GM18502 (cell line): Measurements from ENCODE around the gene LRIT3.
"Not testable (repeated sequence)": the region's sequence is repeated elsewhere in the genome, so short reads cannot be mapped to it uniquely, and the experiment has no call there.

ENCODE experiments used
- ATAC-seq: cut with Tn5 transposase; IDR thresholded peaks from one replicate; pipeline ENCODE4 v1.9.1; 2021; ENCODE audit warnings: mild to moderate bottlenecking; ENCODE audit not compliant: unreplicated experiment, poor library complexity

LRIT3 gene

DNA sequence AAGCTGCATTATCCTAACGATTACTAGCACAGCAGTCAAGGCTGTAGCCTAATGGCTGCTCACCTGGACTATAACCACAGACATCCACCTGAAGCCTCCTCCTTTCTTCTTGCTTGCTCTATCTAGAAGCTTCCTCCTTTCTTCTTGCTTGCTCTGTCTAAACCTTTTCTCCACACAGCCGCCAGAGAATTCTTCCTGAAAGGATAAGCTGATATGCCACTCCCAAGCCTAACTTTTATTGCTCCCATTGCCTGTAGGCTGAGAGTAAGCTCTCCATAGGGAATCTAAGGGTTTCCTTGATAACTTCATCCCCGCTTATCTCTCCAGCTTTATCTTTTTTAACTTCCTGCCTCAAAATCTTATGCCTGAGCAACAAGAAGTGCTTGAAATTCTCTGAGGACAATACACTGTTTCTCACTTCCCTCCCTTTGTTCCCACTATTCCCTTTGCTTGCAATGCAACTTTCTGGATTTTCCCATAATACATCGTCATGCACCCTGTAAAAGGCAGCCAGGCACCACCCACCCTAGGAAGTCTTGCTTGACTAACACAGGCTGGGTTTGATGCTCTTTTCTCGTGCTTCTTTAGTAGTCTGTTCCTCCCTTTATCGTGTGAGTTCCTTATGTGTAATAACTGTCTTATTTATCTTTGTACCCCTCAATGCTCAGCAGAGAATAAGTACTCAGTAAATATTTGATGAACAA lies 1.4 kb upstream of the LRIT3 start:
- no peak for ATAC-seq

DNA sequence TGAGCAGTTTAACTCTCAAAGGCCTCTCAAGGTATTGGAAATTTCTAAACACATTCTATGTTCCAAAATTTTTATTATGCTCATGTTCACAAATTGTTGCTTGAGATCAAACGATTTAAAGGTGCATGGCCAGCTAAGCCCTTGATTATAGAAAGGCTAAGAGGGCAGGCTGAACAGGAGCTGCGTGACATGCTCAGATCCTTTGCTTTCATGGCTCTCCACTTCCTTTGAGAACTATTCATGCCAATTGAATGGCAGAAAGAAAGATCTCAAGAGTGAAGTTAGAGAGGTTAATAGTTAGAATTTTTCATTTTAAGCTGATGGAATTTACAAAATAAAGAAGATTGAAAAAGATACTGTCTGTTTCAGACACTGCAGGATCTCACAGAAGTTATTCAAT lies 594 bp downstream of the LRIT3 start:
- no peak for ATAC-seq

DNA sequence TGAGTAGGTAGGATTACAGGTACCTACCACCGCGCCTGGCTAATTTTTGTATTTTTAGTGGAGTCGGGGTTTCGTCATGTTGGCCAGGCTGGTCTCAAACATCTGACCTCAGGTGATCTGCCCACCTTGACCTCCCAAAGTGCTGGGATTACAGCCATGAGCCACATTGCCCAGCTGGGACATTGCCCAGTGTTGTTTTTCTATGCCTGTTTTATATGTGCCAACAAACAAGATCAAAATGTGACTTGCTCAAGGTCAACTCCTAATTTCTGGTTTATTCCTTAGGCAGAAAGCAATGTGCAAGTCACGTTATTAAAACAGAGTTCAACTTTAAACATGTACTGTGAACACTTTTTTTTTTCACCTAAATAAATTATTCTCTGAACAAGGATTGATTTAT lies 2.7 kb downstream of the LRIT3 start:
- ATAC-seq = no peak

DNA sequence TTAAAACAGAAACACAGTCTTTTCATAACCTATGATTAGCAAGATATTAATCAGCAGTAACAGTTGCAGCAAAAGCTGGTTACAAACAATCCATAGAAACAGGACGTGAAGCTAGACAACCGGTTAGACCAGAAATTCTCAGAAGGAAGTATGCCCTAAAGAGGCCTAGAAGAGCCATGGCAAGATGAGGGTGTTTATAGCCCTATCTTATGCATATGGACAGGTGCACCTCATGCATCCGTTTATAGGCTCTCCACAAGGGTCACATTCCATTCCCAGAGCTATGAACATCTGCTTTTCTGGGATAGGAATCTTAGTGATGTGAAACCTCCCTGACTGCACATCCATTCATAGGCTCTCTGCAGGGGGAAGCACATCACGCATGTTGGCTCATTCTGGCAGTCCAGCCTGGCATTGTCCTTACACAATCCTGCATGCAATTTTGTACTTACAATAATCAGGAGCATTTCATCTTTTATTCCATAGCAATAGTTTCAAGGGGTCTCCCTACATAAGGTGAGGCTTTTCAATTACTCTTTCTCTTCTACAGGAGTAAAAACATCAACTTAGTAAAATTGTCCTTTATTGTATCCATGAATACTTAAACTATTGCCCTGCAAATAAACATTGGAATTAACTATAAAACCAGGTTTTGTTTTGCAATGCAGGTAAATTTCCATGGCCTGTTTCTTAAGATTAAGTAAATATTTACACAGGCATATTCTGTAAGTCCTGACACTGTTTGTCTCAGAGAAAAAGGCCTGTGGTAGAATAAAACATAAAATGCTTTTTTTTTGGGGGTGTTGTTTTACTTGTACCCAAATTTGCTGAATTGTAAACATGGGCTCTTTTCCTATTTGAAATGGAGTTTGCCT lies 11.8 kb downstream of the LRIT3 start:
- not testable (repeated sequence) for ATAC-seq

DNA sequence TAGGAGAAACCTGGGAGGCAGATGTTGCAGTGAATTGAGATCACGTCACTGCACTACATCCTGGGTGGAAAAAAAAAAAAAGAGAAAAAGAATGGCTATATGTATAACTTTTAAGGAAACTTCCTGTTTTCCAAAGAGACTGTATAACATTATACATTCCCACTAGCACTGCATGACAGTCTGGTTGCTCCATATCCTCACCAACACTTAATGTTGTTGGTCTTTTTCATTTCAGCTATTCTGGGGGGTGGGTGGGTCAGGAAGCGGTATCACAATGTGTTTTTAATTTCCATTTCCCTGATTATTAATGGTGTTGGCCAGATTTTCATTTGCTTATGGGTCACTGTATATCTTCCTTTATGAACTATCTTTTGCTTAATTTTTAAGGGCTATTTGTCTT lies 13.4 kb downstream of the LRIT3 start:
- no peak for ATAC-seq

DNA sequence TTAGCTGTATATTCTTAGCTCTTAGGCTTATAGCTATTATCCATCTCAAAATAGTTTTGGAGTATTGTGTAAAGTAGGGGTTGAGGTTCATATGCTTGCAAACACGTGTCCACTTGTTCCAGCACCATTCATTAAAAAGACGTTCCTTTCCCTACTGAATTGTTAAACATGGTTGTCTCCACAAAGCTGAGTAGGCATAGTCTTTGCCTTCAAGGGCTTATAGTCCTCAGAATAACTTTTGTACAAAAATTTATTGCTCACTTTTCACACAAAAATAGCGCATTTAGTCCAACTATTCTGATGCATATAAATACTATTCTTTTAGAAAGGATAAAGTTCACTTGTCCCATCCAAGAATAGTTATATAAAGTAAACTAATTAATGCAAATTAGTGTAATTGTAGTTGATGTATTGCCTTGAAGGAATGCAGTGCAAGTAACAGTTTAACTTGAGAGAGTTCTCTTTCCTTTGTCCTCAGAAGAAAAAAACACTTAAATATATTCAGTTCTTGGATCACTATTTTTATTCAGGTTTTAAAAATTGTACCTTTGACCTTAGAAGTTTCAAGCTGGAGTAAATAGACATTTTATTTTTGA lies 14.1 kb downstream of the LRIT3 start:
- ATAC-seq = no peak

DNA sequence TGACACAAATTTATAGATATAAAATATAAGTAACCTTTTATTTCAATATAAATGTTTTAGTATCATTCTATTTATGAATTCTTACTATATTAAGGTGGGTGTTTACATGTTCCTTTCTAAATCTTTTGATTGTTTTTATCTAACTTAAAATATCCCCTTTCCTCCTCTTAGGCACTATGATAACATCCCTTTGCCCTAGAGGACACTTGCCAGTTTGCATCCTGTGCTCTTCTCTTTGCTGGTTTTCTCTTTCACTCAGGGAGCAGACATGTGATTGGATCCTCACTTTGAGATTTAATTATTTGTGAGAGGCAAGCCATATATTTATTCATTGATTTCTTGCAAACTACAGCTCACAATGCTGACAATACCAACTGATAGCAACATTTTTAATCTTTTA lies 16.2 kb downstream of the LRIT3 start:
- no peak for ATAC-seq

DNA sequence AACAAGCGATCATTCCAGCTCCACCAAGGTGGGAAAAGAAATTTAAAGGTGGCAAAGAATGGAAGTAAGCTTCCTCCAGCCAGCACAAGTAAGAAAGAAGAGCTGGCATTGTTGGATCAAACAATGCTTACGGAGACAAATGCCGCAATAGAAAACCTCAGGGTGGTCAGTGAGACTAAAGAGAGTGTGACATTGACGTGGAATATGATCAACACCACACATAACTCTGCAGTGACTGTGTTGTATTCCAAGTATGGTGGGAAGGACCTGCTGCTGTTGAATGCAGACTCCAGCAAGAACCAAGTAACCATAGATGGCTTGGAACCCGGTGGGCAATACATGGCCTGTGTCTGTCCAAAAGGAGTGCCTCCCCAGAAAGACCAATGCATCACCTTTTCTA lies 22.2 kb downstream of the LRIT3 start:
- no peak for ATAC-seq

DNA sequence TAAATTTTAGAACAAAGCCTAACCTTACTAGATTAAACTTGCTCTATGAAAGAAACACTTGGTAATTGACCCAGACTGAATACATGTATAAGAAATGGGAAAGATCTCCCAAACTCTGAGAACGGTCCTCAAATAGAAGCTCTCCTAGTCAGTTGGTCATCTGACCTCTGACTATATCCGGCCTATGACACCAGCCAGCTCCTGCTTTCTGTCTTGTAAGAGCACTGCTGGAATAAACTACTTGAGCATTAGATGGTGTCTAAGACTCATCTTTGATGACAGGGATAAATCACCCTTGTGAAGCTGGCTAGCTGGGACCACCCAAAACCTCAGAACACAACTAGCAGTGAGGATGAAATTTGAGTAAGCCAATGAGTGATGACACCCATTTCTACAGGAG lies 24.2 kb downstream of the LRIT3 start:
- ATAC-seq = no peak

DNA sequence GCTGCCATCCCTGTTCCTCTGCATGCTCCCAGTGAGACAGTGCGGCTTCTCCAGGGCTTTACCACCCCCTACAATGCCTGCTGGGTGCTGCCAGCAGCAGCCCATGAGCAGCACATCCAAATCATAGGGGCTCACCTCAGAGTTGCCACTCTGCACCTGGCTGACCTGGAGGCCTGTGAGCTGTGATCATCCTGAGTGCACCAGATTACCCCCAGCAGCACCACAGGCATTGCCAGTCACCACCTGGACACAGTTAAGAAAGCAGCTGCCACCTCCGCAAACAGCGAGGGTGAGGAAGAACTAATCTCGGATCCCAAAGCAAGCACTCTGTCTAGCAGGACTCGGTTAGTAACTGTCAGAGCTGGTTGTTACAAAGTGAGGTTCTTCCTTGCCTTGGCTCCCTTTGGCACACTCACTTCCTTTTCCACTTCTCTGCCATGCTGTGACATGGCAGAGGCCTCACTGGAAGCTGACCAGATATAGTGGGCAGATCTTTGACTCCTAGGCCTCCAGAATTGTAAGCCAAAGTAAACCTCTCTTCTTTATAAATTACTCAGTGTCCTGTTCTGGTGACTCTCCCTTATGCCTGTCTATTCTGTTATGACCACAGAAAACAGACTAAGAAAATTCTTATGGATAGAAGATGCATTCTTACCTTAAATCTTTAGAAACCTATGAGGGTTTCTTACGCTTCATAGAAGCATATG lies 25.2 kb downstream of the LRIT3 start:
- no peak for ATAC-seq

DNA sequence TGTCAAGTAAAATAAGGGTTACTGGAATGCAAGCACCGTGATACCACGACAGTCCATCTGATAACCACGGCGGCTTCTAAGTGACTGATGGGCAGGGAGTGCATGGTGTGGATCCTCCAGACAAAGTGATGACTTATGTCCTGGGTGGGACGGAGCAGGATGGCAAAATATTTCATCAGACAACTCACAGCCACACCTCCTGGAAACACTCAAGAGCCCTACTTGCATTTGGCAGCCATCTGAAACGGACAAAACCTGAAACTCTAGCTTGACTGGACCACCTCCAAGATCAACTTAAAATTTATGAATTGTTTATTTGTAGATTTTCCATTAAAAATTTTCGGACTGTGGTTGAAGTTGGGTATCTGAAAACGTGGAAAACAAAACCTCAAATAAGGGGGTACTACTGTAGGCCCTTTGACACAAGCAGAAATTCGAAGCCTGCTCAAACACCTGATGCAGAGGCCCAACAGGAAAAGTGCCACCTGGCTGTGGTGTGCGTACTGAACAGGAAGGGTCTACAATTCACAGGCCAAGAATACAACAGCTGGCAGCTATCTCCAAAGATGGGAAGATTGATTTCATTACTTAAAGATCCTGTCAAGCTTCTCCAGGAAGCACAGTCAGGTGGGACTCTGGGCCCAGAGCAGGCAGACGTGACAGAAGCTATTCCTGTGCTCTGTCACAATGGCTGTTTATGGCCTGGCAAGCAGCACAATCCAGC lies 26.0 kb downstream of the LRIT3 start:
- no peak for ATAC-seq

DNA sequence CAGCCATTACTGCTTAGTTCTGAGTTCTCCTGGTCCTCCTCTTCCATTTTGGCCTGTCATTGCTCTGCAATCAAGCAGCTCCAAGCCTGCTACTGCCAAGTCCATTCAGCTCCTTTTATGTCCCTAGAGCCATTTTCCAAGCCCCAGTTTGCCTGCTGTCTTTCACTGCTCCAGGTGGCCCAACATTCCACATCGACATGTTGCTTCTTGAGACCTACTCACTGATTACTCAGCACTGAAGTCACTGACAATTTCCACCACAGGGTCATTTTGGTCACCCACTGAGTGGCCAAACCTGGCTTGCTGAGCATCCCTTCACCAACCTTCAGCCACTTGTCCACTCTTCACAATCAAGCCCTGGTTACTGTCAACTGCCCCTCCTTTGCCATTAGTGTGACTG lies 27.2 kb downstream of the LRIT3 start:
- no peak for ATAC-seq

DNA sequence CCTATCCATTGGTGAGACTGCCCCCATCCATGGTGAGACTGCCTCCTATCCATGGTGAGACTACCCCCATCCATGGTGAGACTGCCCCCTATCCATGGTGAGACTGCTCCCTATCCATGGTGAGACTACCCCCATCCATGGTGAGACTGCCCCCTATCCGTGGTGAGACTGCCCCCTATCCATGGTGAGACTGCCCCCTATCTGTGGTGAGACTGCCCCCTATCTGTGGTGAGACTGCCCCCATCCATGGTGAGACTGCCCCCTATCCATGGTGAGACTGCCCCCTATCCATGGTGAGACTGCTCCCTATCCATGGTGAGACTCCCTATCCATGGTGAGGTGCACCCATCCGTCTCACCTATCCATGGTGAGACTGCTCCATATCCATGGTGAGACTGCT lies 27.6 kb downstream of the LRIT3 start:
- ATAC-seq = not testable (repeated sequence)

DNA sequence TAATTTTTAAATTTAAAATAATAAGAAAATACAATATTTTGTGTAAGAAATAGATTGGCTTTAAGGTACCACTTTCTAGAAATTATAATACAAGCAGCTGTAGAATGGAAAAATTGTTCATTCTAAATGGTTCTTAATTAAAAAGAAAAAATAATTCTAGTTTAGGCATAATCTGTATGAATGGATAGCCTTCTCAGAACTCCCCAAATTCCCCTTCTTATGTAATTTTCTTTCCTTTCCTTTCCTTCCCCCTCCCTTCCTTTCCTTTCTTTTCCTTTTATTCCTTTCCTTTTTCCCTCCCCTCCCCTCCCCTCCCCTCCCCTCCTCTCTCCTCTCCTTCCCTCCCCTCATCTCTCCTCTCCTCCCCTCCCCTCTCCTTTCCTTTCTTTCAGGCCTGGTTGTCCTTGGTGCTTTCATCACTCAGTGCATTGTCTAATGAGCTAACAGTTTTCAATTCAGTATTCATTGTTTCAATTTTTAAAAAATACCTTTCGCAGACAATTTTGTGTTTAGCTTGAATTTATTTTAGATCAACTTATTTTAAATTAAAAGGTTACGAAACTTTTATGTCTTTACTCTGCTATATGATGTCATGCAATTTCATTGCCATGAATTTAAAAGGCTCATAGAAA lies 28.8 kb downstream of the LRIT3 start:
- ATAC-seq = no peak

DNA sequence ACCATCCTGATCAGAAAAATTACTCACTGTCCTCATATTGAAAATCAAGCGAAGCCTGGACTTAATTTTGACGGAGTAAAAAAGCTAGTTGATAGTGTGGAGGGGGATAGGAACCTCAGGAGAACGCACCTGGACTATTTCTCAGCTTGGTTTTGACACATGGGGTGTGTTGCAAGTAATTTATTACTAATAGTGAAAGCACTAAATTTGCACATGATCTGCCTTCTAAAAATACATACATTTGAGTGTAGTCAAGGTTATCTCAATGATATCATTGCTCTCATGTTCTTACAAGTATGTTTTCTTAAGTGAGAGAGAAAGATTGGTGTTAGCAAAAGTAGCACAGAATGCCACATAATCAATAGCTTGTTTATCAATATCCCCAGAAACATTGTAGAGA lies 29.5 kb downstream of the LRIT3 start:
- peak; percentile 94 for ATAC-seq

DNA sequence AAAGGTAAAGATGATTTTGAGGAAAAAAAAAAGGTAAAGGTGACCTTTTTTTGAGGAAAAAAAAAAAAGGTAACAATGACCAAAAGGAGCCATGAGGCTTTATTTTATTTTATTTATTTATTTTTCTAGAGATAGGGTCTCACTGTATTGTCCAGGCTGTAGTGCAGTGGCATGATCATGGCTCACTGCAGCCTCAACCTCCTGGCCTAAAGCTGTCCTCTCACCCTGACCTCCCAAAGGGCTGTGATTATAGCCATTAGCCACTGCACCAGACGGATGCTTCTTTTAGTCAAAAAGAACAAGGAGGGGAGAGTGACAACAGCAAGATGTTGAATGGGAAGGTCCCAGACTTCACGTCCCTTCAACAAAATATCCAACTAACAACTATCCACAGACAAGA lies 30.4 kb downstream of the LRIT3 start:
- no peak for ATAC-seq

DNA sequence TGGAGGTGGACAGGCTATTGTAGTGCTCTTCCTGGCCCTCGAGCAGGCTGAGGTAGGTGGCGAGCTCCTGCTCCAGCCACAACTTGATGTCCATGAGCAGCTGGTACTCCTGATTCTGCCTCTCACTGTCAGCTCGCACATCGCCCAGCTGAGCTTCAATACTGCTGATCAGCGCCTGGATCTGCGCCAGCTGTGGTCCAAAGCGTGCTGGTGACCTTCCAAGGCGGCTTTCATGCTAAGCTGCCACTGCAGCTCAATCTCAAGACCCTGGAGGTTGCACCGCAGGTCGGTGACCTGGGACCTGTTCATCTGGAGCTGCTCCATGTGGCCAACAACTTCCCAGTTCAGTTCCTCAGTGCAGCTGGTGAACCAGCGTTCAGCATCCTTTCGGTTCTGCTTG lies 31.2 kb downstream of the LRIT3 start:
- ATAC-seq = no peak

DNA sequence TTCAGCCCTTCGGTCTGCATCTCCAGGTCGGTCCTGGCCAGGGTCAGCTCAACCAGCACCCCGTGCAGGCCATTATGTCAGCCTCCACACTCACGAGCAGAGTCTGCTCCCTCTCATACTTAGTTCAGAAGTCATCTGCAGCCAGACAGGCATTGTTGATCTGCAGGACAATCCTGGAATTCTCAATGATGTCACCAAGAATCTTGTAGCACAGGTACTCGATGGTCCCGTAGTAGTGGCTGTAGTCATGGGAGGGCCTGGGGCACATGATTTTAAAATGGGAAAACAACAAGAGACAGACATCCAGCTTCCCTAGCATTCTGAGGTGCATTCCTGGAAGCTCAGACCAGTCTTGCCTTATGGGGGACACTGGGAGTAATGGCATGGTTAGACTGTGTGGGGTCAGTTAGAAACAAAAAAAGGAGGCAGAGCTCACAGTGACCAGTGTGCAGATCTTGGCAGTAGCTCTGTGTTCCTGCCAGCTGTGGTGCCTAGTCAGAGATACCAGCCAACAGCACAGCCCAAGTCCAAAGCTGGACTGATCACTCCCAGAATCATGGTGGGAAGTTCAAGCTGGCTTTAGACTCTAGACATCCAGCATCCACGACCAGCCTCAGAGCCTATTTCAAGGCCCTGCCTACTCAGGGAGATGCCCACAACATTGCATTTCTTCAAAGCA lies 31.9 kb downstream of the LRIT3 start:
- ATAC-seq = no peak

DNA sequence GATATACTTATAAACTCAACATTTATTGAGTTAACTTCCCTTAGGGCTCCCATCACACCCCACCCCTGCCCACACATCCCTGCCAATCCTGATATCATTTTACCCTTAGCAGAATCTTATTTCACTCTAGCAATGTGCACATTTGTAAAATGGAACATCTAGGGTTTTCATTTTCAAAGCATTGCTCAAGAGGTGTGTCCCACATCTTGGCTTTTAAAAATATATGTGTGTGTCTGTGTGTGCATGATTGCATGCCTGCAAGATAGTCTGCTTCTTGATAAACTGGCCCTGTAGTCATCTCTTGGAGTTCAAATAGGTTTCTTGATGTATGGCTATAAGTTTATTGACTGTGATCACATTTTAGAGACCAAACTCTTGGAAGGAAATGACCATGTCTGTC lies 38.4 kb downstream of the LRIT3 start:
- no peak for ATAC-seq
